Activated CD4-positive, alpha-beta T cell treated with anti-CD3 and anti-CD28 coated beads for 24 hours (primary cell): ENCODE results near the gene CTBP2.

Experiments used
- DNase-seq, 2 donors: peaks; one replicate each; pipeline ENCODE4 v3.0.0-alpha.2; 2020; ENCODE audit warnings: low read depth in 2 of 2

Gene CTBP2

DNA sequence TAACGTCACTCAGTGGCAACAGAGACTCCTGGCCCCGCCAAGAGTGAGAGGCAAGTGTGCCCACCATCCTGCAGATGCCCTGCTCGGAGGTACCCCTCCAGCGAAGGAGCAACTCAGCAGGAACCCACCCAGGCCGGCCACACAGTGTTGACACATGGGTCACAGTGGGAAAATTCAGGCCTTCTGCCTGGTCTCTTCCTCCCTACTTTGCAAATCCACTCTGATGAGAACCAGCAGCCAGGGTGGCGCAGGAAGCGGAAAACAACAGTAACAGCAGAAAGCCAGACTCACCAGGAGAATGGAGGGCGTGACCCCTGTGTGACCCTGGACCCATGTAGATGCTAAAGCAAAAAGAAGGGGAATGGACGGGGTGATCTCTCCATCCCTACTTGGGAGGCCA, 53.8 kb downstream of the CTBP2 start:
- no peak for DNase-seq

DNA sequence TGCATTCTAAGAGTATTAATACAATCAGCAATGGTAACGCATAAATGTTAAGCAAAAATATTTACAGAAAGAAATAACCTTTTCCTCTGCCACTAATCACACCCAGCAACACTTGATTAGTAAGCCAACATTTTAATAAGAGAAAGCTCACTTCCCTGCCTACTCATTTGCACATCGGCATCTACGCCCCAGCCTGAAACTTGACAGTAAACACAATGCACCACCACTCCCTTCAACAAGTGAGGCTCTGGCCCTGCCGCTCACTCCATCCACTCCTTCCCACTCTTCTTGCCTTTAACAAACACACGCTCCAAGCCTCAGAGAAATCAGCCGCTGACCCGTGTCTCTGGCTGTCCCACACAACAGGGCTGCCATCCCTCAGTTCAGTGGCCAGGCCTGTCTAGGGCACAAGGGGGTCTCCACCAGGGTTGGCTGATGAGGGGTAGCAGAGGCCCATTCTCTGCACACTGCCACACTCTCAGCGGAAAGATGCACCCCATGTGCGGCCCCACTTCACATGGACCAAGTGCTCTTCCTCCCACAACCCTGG, 54.6 kb downstream of the CTBP2 start:
- DNase-seq: no peak

DNA sequence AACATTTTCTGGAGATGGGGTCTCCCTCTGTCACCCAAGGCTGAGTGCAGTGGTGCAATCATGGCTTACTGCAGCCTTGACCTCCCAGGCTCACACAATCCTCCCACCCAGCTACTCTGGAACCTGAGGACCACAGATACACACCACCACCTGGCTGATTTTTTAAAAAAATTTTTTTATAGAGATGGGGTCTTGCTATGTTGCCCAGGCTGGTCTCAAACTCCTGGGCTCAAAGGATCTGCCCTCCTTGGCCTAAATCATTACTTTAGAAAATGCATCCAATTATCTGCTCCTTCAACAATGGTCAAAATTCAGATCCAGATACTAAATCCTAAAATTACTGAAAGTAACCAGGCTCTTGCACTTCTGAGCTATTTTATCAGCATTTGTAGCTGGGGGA, 55.2 kb downstream of the CTBP2 start:
- DNase-seq: no peak

DNA sequence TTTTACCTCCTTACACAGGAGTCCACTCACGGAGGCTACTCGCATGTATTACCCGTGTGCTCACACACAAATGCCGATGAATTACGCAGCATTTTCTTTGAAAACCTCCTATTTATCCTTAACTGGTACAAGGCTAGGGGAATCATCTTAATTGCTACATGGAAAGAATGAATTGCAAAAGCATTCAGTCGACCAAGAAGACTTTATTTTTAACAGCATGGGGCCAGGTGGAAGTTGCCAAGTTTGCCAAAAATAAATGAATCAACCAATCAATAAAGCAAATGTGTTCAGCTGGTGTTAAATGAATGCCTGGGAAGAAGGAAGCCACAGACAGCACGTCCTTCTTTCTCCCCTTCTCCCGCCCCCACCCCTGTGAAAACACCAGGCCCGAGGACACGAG, 55.8 kb downstream of the CTBP2 start:
- DNase-seq: no peak

DNA sequence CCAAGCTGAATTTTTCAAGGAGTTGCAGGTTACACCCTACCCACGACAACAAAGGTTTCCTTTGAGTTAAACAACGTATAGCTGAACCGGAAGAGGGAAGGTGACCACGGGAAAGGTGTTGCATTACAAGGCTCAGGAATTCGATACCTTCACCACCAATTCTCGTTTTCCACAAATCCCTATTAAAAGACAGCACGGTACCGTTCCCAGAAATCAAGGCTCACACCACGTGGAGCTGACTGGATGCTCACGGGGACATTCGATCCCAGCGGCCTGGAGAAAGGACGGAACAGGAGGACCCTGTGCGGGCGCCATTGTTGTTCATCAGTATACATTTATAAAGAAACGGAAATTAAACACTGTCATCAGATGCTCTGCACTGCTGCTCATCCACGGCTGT, 56.4 kb downstream of the CTBP2 start:
- no peak for DNase-seq

DNA sequence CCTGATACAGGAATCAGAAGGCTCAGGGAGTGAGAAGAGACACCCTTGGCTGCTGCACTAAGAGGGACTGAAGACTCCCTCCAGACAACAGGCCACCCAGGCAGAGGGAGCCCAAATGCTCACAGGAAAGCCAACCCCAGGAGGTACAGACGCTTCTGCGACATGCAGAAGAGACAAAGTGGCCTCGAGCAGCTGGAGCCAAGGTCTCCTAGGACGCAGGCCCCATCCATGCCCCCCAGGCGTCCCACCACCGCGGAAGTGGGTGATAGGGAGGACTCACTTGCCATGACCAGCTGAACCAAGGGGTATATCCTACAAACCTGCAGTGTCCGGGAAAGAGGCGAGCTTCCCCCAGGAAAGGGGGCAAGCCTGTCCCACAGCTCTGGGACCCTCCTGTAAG, 56.9 kb downstream of the CTBP2 start:
- no peak for DNase-seq

DNA sequence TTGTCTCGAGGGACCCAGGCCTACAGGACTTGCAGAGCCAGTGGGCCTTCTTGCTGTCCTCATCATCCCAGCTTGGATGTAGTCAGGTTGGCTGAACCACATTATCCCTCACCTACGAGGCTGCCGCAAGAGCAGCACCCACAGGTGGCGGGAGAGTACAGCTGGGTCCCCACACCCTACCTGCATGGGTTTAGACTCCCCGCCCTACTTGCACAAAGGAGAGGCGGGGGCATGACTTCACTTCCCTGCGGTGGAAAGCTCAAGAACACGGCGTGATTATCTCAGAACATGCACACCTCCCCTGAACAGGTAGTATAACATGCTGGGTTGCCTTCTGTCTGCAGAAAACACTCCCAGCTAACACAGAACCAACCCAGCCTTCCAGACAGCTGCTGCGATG, 57.5 kb downstream of the CTBP2 start:
- DNase-seq: no peak

DNA sequence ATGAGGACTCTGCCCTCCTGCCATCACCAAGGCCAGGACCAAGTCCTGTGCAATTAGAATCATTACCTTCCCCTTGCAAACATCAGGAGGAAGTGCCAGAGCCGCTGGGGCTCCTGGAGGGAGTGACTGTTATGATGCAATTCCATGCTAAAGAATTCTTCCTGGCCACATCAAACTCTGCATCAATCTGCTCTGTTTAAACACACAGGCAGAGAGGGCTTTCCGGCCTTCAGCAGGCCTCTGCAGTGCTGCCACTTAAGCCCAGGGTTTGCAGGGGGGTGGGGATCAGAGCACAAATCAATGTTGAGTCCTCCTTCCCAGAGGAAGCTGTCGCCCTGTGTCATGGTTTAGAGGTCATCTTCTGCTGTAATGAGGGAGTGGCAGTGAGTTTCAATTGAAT, 58.1 kb downstream of the CTBP2 start:
- DNase-seq: no peak

DNA sequence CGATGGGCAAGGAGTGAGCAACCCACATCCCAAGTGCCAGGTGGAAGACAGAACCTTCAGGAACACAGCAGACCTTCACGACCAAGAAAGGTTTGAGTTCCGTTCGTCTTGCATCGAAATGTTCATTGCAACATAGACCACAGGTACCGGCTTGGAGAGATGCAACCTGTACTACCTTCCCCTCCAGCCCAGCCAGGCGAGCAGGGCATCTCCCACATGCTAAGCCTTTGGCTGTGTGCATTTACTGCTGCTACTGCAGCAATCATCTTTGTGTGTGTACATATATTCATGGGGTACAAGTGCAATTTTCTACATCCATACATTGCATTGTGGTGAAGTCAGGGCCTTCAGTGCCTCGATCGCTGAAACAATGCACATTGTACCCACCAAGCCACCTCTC, 58.8 kb downstream of the CTBP2 start:
- no peak for DNase-seq

DNA sequence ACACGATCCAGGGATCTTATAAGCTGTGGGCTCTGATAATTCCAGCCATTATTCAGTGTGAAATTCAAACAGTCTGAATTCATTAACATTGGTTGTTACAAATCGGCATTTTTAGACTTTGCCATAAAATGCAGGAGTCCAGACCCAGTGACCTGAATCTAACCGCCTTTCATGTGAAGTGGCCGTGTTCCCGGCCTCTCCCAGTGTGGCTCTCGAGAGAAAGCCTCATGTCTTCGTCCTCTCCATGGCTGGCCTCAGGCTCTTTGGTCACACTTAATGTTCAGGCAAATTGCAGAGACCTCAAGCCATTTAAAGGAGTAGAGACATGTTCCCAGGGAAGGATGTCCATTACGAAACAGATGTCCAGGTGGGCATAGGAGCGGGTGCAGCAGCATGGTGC, 59.3 kb downstream of the CTBP2 start:
- no peak for DNase-seq

DNA sequence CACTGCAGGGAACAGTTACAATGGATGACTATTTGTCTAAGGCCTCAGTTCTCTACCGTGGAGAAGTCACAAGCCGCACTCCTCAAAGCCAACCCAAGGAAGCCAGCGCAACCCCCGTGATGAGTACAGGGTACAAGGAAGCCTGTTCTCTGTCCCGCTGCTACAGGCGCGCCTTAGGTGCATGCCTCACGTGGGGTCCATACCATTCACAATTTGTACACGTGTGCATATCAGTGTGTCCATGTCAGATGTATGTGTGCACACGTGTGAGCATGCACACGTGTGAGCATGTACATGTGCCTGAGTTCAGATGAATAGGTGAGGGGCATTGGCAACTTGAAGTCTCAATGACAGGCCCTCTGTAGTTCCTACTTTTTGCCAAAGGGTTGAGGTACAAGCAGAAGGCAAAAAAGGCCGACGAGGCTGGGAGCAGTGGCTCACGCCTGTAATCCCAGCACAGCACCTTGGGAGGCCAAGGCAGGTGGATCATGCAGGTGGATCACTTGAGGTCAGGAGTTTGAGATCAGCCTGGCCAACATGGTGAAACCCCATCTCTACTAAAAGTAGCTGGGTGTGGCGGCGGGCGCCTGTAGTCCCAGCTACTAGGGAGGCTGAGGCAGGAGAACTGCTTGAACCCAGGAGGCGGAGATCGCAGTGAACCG, 62.8 kb downstream of the CTBP2 start:
- DNase-seq: no peak

DNA sequence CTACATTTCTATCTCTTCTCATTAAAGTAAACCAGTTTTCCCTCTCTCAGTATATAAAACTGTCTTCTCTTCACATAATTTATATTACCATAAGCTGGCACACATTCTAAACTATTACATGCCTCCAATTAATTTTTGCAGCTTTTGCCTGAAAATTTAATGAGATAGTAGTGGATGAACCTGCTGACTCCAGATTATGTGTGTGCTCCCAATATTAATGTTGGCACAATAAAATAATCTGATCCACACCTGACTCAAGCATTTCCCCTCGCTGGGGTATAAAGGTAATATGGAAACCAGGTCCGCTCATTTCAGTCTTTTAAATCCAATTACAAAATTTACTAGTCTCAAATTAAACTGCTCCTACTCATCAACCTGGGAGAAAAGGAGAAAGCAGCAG, 63.4 kb downstream of the CTBP2 start:
- DNase-seq: no peak

DNA sequence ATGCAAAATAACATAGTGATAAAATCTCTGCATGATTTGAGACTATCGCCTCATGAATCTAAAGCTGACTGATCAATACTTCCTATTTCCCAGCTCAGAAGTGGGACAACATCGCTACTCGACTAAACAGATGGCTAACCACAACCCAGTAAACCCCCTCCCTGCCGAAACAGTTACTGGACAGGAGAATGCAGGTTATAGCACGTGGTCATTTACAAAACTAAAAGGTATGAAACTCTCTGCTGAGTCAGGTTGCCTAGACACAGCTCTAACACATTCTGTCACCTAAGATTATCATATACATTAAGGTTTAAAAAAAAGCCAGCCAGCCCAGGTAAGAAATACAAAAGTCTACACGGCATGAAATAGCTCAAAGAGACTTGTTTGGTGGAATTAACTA, 64.0 kb downstream of the CTBP2 start:
- no peak for DNase-seq

DNA sequence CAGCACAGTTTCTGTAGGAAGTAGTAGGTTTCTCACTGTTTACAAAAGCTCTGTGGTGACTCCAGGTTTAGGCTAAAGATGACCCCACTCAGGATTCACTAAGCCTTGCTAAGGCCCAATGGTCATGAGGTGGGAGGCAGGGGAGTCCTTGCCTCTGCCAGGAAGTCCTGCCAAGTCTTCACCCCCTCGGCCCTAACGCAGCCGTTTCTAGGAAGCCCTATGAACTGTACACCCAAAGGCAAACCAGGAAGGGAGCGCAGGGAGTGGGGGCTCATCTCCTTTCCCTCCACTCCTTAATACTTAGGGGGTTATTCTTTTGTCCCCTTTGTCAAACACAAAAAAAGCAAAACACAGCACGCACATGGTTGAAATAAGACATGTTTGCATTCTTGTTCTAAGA, 64.6 kb downstream of the CTBP2 start:
- no peak for DNase-seq

DNA sequence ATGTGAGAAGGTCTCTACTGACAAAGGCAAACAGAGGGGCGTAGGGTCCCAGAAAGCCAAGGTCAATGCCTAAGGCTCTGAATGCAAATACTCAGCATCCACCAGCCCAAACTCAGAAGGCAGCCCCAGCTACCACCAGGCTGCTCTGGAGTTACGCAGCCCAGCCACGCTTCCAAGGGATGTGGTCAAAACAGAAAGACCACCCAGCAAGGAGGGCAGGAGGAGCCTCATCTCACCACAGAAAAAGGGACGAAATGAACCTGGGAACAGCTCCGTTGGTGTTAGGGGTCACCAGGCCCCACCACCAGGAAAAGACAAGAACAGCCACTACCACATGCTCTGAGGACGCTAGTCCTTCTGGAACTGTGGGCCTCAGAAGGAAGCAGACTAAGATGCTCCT, 65.1 kb downstream of the CTBP2 start:
- no peak for DNase-seq

DNA sequence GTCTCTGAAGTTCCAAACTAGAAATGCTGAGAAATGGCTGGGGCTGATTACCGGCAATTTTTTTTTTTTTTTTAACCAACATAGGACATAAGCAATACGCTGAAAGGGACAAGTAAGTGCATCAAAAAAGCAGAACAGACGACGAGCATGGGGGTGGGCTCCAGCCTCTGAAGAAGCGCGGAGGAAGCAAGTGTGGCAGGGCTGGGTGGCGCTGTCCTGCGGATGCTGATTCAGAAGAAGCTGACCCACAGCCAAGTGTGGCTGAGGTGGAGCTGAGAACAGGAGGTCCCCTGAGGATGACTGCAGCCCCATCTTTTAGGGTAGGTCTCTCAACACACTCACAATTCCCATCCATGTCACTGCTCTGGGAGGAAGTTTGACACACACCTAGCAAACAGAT, 65.6 kb downstream of the CTBP2 start:
- no peak for DNase-seq

DNA sequence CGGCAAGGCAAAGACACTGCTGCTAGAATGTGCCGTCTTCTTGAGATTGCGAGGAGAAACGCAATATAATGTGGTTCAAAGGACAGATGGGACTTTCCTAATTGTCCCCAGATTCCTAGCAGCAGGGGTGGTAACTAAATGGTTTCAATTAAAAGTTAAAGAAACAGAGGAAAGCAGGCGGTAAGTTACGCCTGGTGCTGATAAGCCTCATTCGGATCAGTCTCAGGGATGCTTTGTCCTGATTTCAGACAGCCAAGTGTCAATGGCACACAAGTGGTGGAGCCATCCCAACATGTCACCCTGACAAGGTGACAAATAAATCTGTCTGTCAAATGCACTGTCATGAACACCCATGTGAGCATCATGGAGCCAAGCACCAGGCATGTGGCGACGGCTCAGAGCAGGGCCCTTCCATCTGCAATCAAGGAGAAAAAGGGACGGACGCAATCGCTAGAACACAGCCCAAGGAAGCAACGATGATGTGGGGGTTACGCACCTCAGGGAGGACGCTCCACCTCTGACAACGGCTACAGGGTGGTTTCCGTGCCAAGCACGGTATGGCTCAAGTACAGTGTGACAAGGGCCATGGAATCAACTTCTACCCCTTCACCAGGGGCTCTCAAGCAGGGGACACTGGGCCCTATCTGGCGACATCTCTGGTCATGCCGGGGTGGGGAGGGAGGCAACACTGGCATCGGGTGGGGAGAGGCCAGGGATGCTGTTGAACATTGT, 66.2 kb downstream of the CTBP2 start:
- no peak for DNase-seq

DNA sequence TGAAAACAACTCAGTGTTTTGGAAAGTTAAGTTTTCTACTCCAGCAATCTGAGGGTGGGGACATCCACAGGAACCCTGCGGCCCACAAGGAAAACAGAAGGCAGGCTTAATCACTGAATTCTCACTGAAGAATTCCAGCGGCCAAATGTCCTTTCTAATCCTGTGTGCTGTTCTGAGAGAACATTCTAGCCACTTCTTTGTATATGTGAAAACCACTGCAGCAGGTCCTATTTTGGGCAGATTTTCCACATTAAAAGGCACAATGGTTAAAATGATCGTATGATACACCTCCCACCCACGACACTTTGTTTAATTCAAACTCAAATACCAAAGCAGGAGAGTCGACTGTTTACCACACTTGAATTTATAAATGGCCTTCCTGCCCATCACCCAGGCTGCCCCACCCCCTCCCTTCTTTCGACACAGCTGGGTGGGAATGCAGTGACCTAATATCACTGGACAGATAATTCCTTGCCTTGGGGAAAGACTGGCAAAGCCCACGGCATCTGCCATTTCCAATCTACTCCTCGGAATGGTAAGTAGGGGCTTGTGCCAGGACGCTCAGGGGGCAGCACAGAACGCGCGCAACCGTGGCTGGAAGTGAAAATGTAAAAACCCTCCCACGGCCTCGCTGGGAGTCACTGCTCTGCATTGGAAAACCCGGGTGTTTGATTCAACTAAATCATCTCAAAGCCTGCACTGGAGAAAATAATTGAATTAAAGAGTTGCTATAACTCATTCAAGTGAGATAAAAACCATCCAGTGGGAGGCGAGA, 67.0 kb downstream of the CTBP2 start:
- no peak for DNase-seq

DNA sequence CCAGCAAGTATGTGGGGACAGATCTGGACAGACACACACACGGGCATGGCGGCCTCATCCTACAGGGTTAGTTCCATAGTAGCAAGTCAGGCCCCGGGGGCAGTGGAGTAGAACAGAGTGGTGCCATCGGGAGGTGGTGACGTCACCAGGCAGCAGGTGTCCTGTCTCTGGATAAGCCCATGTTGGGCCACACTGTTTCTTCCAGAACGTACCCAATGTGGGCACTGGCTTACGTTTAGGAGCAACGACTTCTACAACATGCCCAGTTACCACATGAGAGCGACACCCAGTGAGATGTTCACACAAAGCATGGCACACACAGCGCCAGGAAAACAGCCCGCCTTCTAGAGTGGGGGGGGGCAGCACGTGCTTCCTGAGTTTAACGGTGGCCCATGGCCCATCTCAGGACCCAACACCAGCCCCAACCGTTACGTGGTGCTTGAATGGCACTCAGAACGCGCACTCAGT, 67.8 kb downstream of the CTBP2 start:
- no peak for DNase-seq

DNA sequence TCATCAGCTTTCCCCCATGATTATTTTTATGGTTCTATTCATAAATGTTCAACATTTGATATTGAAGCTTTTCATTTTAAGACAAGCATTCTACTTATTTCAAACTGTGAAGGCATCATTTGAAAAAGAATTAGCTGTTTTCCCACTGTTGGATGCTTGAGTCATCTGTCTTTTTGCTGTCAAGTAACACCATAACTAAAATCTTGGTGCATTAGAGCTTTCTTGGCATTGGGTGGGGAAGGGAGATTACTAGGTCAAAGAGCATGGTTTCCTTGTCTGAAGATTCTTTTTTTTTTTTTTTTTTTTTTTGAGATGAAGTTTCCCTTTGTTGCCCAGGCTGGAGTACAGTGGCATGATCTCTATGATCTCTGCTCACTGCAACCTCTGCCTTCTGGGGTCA, 68.5 kb downstream of the CTBP2 start:
- DNase-seq: no peak

DNA sequence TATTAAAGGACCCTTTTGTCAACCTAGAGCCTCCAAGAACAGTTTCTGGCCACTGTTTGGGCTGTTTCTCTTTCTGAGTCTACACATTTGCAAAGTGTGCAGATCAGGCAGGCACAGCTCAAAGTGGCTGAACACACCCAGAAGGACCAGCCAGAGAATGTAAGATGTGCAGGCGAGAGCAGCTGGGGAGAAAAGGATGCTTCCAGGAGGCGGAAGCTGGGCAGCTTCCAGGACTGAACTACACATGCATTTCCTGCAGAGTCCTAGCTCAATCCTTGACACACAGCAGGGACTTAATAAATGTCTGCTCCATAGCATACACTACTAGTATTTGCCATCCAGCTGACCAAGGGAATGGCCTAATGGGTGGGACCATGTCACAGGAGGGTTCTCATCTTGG, 70.9 kb downstream of the CTBP2 start:
- no peak for DNase-seq

DNA sequence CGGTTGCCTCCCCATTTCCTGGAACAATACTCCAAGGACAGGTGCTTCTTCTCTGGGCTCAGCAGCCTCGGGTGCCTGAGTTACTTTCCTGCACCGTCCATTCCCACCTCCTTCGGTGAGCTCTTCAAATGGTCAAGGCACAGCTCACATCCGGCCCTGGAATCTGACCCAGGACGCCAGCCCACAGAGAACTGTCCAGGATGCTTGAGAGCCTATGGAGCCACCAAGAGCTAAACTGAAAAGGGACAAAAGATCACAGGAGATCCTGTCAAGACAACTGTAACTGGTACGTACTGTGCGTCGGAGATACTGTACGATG, 72.5 kb downstream of the CTBP2 start:
- DNase-seq: no peak
